ENCODE results near the gene SMOC2. TPM values are rescaled to one million over a fixed set of nuclear protein-coding genes. Genes with fewer than 3 reads are reported as not detected.

SMOC2 gene
- total and polyA plus RNA-seq, 12 donors = 3.0 to 32.0 (median 10.5) TPM

- DNase-seq = no peak
- Histone ChIP-seq H3K36me3 (replicated peaks in 1 of 2) (no peaks in the 10 kb centered on the region), H3K27me3 (no peaks in the 10 kb centered on the region), H3K9me3 (replicated peaks in 1 of 3) (no peaks in the 10 kb centered on the region), H3K4me1 (replicated peaks in 1 of 2) (no peaks in the 10 kb centered on the region), H3K4me3 (no peak overlapping the region), H3K27ac (no peak overlapping the region)
- no peak for TF ChIP-seq POLR2A (IDR thresholded peaks at IDR 0.05)
- TF ChIP-seq, protein P1, sequence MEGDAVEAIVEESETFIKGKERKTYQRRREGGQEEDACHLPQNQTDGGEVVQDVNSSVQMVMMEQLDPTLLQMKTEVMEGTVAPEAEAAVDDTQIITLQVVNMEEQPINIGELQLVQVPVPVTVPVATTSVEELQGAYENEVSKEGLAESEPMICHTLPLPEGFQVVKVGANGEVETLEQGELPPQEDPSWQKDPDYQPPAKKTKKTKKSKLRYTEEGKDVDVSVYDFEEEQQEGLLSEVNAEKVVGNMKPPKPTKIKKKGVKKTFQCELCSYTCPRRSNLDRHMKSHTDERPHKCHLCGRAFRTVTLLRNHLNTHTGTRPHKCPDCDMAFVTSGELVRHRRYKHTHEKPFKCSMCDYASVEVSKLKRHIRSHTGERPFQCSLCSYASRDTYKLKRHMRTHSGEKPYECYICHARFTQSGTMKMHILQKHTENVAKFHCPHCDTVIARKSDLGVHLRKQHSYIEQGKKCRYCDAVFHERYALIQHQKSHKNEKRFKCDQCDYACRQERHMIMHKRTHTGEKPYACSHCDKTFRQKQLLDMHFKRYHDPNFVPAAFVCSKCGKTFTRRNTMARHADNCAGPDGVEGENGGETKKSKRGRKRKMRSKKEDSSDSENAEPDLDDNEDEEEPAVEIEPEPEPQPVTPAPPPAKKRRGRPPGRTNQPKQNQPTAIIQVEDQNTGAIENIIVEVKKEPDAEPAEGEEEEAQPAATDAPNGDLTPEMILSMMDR (IDR thresholded peaks at IDR 0.05) = no peak
- WGBS, 4 donors = 58 to 71% (median 68%) methylated on average over 9 to 10 of the region's 10 CpGs
- intact Hi-C loops (cut with DNase I) = no loop called here
Measured at GRCh38 chr6:168601546-168601945, 160.6 kb downstream of the SMOC2 start.

GRCh38 chr6:168602576-168602975 lies 161.6 kb downstream of the SMOC2 start:
- Histone ChIP-seq H3K36me3 (replicated peaks in 1 of 2) (no peaks in the 10 kb centered on the region), H3K4me3 (no peak overlapping the region), H3K27me3 (no peaks in the 10 kb centered on the region), H3K4me1 (replicated peaks in 1 of 2) (no peaks in the 10 kb centered on the region), H3K27ac (no peak overlapping the region), H3K9me3 (replicated peaks in 1 of 3) (no peaks in the 10 kb centered on the region)
- TF ChIP-seq, protein P1 (IDR thresholded peaks at IDR 0.05) = no peak
- no peak for TF ChIP-seq POLR2A (IDR thresholded peaks at IDR 0.05)
- intact Hi-C loops (cut with DNase I) = no loop called here
- 70 to 88% (median 78%) methylated on average over 4 of the region's 4 CpGs for WGBS, 4 donors
- no peak for DNase-seq

DNA sequence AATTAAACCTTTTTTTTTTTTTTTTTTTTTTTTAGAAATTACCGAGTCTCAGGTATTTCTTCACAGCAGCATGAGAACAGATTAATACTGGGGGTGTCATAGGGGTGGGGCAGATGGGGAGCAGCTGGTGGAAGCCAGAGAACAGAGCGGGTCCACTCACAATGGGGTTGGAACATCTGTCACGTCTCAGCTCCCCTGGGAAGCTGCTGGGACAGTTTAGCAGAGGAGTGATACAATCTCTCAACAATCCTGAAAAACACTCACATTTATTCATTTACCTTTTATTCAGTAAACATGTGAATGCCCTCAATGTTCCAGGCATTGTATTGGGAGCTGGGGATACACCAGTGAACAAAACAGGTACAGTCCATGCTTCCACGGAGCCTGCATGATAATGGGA lies 162.2 kb downstream of the SMOC2 start:
- TF ChIP-seq, protein P1 (IDR thresholded peaks at IDR 0.05) = no peak
- no peak for TF ChIP-seq POLR2A (IDR thresholded peaks at IDR 0.05)
- Histone ChIP-seq H3K36me3 (replicated peaks in 1 of 2) (no peaks in the 10 kb centered on the region), H3K27ac (no peak overlapping the region), H3K27me3 (no peaks in the 10 kb centered on the region), H3K4me1 (replicated peaks in 1 of 2) (no peaks in the 10 kb centered on the region), H3K4me3 (no peak overlapping the region), H3K9me3 (replicated peaks in 1 of 3) (no peaks in the 10 kb centered on the region)
- intact Hi-C loops (cut with DNase I) = no loop called here
- WGBS, 4 donors = 64 to 70% (median 67%) methylated on average over 4 of the region's 4 CpGs
- no peak for DNase-seq

DNA sequence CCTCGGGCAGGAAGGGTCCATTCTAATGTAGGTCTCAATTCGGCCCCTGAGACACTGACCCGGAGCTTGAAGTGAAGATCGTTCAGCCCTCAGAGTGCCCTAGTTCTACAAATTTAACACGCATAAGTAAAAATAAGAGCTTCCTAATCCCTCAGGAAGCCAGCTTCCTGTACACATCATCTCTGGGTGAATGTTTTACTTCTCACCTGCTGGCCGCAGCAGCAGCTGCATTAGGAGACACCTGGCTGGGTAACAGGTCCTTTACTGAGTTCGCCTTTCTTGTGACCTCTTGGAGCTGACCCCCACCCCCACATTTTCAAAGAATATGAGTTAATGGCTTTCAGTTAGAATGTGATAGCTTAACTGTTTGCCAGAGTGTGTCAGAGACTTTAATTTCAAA lies 165.0 kb downstream of the SMOC2 start:
- H3K27me3 ChIP-seq = no peaks in the 10 kb centered on the region

More for the DNA sequence above, 165.0 kb downstream of the SMOC2 start:
- Histone ChIP-seq H3K4me3 (no peak overlapping the region), H3K9me3 (replicated peaks in 1 of 3) (no peaks in the 10 kb centered on the region), H3K36me3 (replicated peaks in 1 of 2) (no peaks in the 10 kb centered on the region), H3K27ac (no peak overlapping the region), H3K4me1 (replicated peaks in 1 of 2) (no peaks in the 10 kb centered on the region)
- WGBS, 4 donors = 73 to 79% (median 75%) methylated on average over 7 of the region's 7 CpGs
- DNase-seq = no peak
- no peak for TF ChIP-seq POLR2A (IDR thresholded peaks at IDR 0.05)
- TF ChIP-seq, protein P1 (IDR thresholded peaks at IDR 0.05) = no peak
- intact Hi-C loops (cut with DNase I) = no loop called here
